HEK293 (cell line): ENCODE results near the gene INO80C.
A peak's percentile ranks its signal among the peaks of the same experiment; 100 is the strongest.

Experiments
- CTCF ChIA-PET: fragments of 350-600 bp; formaldehyde crosslinking; extraction: SDS; loops from one replicate; lab custom pipeline; 2021; ENCODE audit warnings: antibody characterized with exemption; lab: Yijun Ruan, JAX
- POLR2A ChIA-PET: fragments of 300-600 bp; formaldehyde crosslinking; extraction: SDS; loops from one replicate; lab custom pipeline; 2020; ENCODE audit warnings: antibody characterized with exemption, inconsistent platforms; lab: Yijun Ruan, JAX
- H3K27ac ChIP-seq: fragments of 200-500 bp; sonication (Bioruptor generic); 2 replicates; pipeline ENCODE4 v1.5.1; 2014; ENCODE audit warnings: low read depth, low read length, control low read depth, inconsistent platforms; ENCODE audit errors: extremely low read depth
- H3K36me3 ChIP-seq, 2 experiments: fragments of 200-500 bp in 1 of 2; sonication (Bioruptor generic) in 1 of 2; 1 replicate in 1 of 2; 2 replicates in 1 of 2; pipeline ENCODE4 v1.5.1; 2014 to 2017; ENCODE audit warnings: inconsistent platforms in 2 of 2, low read length in 2 of 2; ENCODE audit not compliant: control insufficient read depth in 2 of 2, insufficient read depth in 1 of 2
- H3K4me1 ChIP-seq: fragments of 200-500 bp; sonication (Bioruptor generic); 2 replicates; pipeline ENCODE4 v1.5.1; 2014; ENCODE audit warnings: mild to moderate bottlenecking, low read length, inconsistent platforms; ENCODE audit not compliant: control insufficient read depth, insufficient read depth
- H3K4me3 ChIP-seq: 2 replicates; pipeline ENCODE4 v1.5.1; 2011; ENCODE audit warnings: low read depth, mild to moderate bottlenecking, control low read depth, low read length, moderate library complexity
- H3K9me3 ChIP-seq: fragments of 200-500 bp; sonication (Bioruptor generic); 2 replicates; pipeline ENCODE4 v1.5.1; 2014; ENCODE audit warnings: low read depth, low read length, inconsistent platforms; ENCODE audit not compliant: control insufficient read depth, insufficient read depth
- EGR2 ChIP-seq: fragments of 450-650 bp; formaldehyde crosslinking; IDR thresholded peaks from 2 replicates; pipeline ENCODE4 v1.5.1; 2016; ENCODE audit warnings: low read depth, missing biosample characterization, missing genetic modification characterization
- GFI1B ChIP-seq: fragments of 450-650 bp; formaldehyde crosslinking; IDR thresholded peaks from 2 replicates; pipeline ENCODE4 v1.5.1; 2016; ENCODE audit warnings: missing biosample characterization, missing genetic modification characterization
- REPIN1 ChIP-seq: fragments of 450-650 bp; formaldehyde crosslinking; IDR thresholded peaks from 2 replicates; pipeline ENCODE4 v1.5.1; 2017; ENCODE audit warnings: missing biosample characterization, missing genetic modification characterization, low read depth
- SP2 ChIP-seq: fragments of 450-650 bp; formaldehyde crosslinking; IDR thresholded peaks from 2 replicates; pipeline ENCODE4 v1.5.1; 2016; ENCODE audit warnings: missing biosample characterization, missing genetic modification characterization
- ZFHX2 ChIP-seq: fragments of 450-650 bp; formaldehyde crosslinking; conservative IDR thresholded peaks from 2 replicates; pipeline ENCODE4 v1.5.1; 2016; ENCODE audit warnings: missing biosample characterization, missing genetic modification characterization
- ZFP41 ChIP-seq: fragments of 450-650 bp; formaldehyde crosslinking; IDR thresholded peaks from 2 replicates; pipeline ENCODE4 v1.5.1; 2016; ENCODE audit warnings: missing biosample characterization, missing genetic modification characterization, borderline replicate concordance
- ZIC2 ChIP-seq: fragments of 450-650 bp; formaldehyde crosslinking; IDR thresholded peaks from 2 replicates; pipeline ENCODE4 v1.5.1; 2016; ENCODE audit warnings: missing biosample characterization, missing genetic modification characterization
- ZNF16 ChIP-seq: fragments of 450-650 bp; formaldehyde crosslinking; IDR thresholded peaks from 2 replicates; pipeline ENCODE4 v1.5.1; 2016; ENCODE audit warnings: low read depth, missing biosample characterization, missing genetic modification characterization
- ZNF292 ChIP-seq: fragments of 450-650 bp; formaldehyde crosslinking; IDR thresholded peaks from 2 replicates; pipeline ENCODE4 v1.5.1; 2016; ENCODE audit warnings: low read depth, missing biosample characterization, missing genetic modification characterization, borderline replicate concordance
- ZNF366 ChIP-seq: fragments of 450-650 bp; formaldehyde crosslinking; conservative IDR thresholded peaks from 2 replicates; pipeline ENCODE4 v1.5.1; 2016; ENCODE audit warnings: missing biosample characterization, missing genetic modification characterization
- ZNF555 ChIP-seq: fragments of 450-650 bp; formaldehyde crosslinking; conservative IDR thresholded peaks from 2 replicates; pipeline ENCODE4 v1.5.1; 2017; ENCODE audit warnings: missing biosample characterization, mild to moderate bottlenecking, missing genetic modification characterization, inconsistent platforms
- ZNF610 ChIP-seq: fragments of 450-650 bp; formaldehyde crosslinking; IDR thresholded peaks from 2 replicates; pipeline ENCODE4 v1.5.1; 2016; ENCODE audit warnings: missing biosample characterization, missing genetic modification characterization, borderline replicate concordance
- ZNF785 ChIP-seq: fragments of 450-650 bp; formaldehyde crosslinking; IDR thresholded peaks from 2 replicates; pipeline ENCODE4 v1.5.1; 2016; ENCODE audit warnings: missing biosample characterization, missing genetic modification characterization
- ZSCAN23 ChIP-seq: fragments of 450-650 bp; formaldehyde crosslinking; IDR thresholded peaks from 2 replicates; pipeline ENCODE4 v1.5.1; 2016; ENCODE audit warnings: missing biosample characterization, missing genetic modification characterization
- TF ChIP-seq, protein P1 (sequence below): fragments of 450-650 bp; formaldehyde crosslinking; IDR thresholded peaks from 2 replicates; pipeline ENCODE4 v1.5.1; 2016; ENCODE audit warnings: missing biosample characterization, missing genetic modification characterization, low read depth
- TF ChIP-seq, protein P2 (sequence below): fragments of 450-650 bp; formaldehyde crosslinking; IDR thresholded peaks from 2 replicates; pipeline ENCODE4 v1.5.1; 2016; ENCODE audit warnings: missing biosample characterization, missing genetic modification characterization
- TF ChIP-seq, protein P3 (sequence below): IDR thresholded peaks from 2 replicates; pipeline ENCODE4 v1.6.1; 2011; ENCODE audit warnings: mild to moderate bottlenecking, low read depth, low read length, borderline replicate concordance
- TF ChIP-seq, protein P4 (sequence below): fragments of 450-650 bp; formaldehyde crosslinking; IDR thresholded peaks from 2 replicates; pipeline ENCODE4 v1.5.1; 2016; ENCODE audit warnings: missing biosample characterization, missing genetic modification characterization
- TF ChIP-seq, protein P5 (sequence below): fragments of 450-650 bp; formaldehyde crosslinking; IDR thresholded peaks from 2 replicates; pipeline ENCODE4 v1.5.1; 2017; ENCODE audit warnings: missing biosample characterization, missing genetic modification characterization
- TF ChIP-seq, protein P6 (sequence below): fragments of 450-650 bp; formaldehyde crosslinking; IDR thresholded peaks from 2 replicates; pipeline ENCODE4 v1.5.1; 2017; ENCODE audit warnings: missing biosample characterization, missing genetic modification characterization

The INO80C gene

DNA sequence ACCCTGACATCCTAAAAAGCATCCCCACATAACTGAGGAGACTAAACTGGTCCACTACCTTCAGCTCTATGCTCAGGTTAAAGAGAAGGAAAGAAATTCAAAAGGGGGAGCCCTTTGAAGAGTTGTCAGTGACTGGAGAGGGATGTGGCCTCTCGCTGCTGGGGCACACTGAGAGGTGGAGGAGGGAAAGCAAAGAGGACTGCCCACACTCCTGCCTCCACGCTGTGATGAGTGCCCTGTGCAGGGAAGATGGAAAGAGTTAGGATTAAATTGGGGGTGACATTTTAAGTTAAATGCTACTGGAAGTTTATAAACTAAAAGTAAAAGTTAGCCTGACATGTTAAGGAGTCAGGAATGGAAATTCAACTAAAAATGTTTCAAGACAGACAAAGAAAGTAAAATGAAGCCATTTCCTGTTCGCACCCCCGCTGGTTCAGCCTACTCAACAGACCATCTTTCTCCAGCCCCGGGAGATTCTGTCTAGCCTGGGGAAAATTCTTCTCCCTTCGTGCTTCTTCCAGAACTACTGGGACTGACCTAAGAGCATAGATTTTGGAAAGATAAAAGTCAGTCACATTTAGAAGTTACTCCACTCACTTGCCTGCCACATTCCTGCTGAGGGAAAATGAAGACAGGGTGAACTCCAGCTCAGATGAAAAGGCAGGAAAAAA is 17.8 kb upstream of the INO80C start:
- Histone ChIP-seq H3K4me1 (no peaks in the 10 kb centered on the region), H3K9me3 (no peaks in the 10 kb centered on the region), H3K4me3 (no peak overlapping the region), H3K27ac (no peak overlapping the region), H3K36me3 (no peaks in the 10 kb centered on the region)
- ChIA-PET POLR2A (no interaction called here), CTCF (interaction anchor here (0.7 kb wide), 1 partner anchor 118 kb away, joined by 5 read pairs; no protein-coding TSS in a partner anchor)
- TF ChIP-seq, protein P1, sequence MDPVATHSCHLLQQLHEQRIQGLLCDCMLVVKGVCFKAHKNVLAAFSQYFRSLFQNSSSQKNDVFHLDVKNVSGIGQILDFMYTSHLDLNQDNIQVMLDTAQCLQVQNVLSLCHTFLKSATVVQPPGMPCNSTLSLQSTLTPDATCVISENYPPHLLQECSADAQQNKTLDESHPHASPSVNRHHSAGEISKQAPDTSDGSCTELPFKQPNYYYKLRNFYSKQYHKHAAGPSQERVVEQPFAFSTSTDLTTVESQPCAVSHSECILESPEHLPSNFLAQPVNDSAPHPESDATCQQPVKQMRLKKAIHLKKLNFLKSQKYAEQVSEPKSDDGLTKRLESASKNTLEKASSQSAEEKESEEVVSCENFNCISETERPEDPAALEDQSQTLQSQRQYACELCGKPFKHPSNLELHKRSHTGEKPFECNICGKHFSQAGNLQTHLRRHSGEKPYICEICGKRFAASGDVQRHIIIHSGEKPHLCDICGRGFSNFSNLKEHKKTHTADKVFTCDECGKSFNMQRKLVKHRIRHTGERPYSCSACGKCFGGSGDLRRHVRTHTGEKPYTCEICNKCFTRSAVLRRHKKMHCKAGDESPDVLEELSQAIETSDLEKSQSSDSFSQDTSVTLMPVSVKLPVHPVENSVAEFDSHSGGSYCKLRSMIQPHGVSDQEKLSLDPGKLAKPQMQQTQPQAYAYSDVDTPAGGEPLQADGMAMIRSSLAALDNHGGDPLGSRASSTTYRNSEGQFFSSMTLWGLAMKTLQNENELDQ (tag by site-specific recombination), result no peak
- TF ChIP-seq ZSCAN23 (tag by site-specific recombination) (no peak), ZFHX2 (tag by site-specific recombination) (peak; percentile 33; the same call in 1 of the 2 replicates), EGR2 (tag by site-specific recombination) (0 out of 2 replicates have a peak, but pooled peaks have one; percentile 8)

DNA sequence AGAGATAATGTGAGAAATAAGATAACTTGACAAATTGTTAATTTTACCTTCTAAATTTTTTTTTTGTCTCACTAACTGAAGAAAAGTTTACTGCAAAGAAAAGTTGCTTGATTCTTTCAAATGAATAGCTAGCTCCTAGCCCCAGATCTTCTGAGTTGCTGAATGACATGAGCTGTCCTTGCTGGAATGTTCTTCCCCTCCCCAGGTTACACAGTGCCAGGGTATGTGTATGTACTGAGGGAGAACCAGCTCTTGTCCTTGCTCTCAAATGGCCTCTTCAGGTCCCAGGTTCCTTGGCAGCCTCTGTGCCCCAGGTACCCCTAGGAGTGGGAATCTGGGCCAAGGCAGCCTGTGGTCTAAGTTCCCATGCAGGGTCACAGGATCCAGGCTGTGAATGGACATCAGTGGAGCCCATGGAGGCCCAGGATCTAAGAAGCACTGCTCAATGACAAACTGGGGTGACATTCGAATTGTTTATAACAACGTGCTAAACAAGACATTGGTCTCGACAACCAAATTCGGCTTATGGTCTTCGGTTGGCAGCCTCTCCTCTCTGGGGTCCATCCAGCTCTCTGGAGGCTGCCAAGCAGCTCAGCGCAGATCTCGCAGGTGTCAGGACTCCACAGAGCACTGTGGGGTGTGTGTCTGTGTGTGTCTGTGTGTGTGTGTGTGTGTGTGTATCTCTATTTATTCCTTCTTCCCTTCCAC is 17.1 kb upstream of the INO80C start:
- Histone ChIP-seq H3K27ac (no peak overlapping the region), H3K36me3 (no peaks in the 10 kb centered on the region), H3K9me3 (no peaks in the 10 kb centered on the region), H3K4me3 (no peak overlapping the region), H3K4me1 (no peaks in the 10 kb centered on the region)
- POLR2A ChIA-PET, result no interaction called here
- TF ChIP-seq ZNF610 (tag by site-specific recombination) (no peak), ZFP41 (no peak), ZNF366 (tag by site-specific recombination) (no peak), ZNF292 (tag by site-specific recombination) (no peak), SP2 (tag by site-specific recombination) (no peak), GFI1B (tag by site-specific recombination) (no peak), ZIC2 (tag by site-specific recombination) (no peak), REPIN1 (tag by site-specific recombination) (no peak), ZNF555 (tag by site-specific recombination) (no peak), ZNF16 (no peak), ZNF785 (no peak)
- TF ChIP-seq, protein P2, sequence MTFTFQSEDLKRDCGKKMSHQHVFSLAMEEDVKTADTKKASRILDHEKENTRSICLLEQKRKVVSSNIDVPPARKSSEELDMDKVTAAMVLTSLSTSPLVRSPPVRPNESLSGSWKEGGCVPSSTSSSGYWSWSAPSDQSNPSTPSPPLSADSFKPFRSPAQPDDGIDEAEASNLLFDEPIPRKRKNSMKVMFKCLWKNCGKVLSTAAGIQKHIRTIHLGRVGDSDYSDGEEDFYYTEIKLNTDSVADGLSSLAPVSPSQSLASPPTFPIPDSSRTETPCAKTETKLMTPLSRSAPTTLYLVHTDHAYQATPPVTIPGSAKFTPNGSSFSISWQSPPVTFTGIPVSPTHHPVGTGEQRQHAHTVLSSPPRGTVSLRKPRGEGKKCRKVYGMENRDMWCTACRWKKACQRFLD (tag by site-specific recombination), result no peak
- TF ChIP-seq, protein P3, sequence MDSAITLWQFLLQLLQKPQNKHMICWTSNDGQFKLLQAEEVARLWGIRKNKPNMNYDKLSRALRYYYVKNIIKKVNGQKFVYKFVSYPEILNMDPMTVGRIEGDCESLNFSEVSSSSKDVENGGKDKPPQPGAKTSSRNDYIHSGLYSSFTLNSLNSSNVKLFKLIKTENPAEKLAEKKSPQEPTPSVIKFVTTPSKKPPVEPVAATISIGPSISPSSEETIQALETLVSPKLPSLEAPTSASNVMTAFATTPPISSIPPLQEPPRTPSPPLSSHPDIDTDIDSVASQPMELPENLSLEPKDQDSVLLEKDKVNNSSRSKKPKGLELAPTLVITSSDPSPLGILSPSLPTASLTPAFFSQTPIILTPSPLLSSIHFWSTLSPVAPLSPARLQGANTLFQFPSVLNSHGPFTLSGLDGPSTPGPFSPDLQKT, result no peak
- TF ChIP-seq, protein P4, sequence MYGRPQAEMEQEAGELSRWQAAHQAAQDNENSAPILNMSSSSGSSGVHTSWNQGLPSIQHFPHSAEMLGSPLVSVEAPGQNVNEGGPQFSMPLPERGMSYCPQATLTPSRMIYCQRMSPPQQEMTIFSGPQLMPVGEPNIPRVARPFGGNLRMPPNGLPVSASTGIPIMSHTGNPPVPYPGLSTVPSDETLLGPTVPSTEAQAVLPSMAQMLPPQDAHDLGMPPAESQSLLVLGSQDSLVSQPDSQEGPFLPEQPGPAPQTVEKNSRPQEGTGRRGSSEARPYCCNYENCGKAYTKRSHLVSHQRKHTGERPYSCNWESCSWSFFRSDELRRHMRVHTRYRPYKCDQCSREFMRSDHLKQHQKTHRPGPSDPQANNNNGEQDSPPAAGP (tag by site-specific recombination), result no peak
- TF ChIP-seq, protein P5, sequence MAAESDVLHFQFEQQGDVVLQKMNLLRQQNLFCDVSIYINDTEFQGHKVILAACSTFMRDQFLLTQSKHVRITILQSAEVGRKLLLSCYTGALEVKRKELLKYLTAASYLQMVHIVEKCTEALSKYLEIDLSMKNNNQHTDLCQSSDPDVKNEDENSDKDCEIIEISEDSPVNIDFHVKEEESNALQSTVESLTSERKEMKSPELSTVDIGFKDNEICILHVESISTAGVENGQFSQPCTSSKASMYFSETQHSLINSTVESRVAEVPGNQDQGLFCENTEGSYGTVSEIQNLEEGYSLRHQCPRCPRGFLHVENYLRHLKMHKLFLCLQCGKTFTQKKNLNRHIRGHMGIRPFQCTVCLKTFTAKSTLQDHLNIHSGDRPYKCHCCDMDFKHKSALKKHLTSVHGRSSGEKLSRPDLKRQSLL, result no peak
- TF ChIP-seq, protein P6, sequence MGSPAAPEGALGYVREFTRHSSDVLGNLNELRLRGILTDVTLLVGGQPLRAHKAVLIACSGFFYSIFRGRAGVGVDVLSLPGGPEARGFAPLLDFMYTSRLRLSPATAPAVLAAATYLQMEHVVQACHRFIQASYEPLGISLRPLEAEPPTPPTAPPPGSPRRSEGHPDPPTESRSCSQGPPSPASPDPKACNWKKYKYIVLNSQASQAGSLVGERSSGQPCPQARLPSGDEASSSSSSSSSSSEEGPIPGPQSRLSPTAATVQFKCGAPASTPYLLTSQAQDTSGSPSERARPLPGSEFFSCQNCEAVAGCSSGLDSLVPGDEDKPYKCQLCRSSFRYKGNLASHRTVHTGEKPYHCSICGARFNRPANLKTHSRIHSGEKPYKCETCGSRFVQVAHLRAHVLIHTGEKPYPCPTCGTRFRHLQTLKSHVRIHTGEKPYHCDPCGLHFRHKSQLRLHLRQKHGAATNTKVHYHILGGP, result no peak
- TF ChIP-seq, all 188 proteins: peak for 0
- CTCF ChIA-PET, result no interaction called here
